GM21619 (cell line): ENCODE results near the gene SFTPB.
A peak's percentile ranks its signal among the peaks of the same experiment; 100 is the strongest.
"Not testable (repeated sequence)": the region's sequence is repeated elsewhere in the genome, so short reads cannot be mapped to it uniquely, and the experiment has no call there.

Source experiments
- ATAC-seq: cut with Tn5 transposase; IDR thresholded peaks from one replicate; pipeline ENCODE4 v1.9.1; 2021; ENCODE audit not compliant: unreplicated experiment

The SFTPB gene

GRCh38 chr2:85678794-85679672, 11.0 kb upstream of the SFTPB start:
- ATAC-seq: peak; percentile 83

- ATAC-seq: no peak
Measured at GRCh38 chr2:85678377-85678776, 10.4 kb upstream of the SFTPB start.

GRCh38 chr2:85675866-85676548, 8.0 kb upstream of the SFTPB start:
- ATAC-seq: no peak

- no peak for ATAC-seq
Measured at GRCh38 chr2:85675427-85675826, 7.4 kb upstream of the SFTPB start.

GRCh38 chr2:85674417-85674816, 6.4 kb upstream of the SFTPB start:
- ATAC-seq: no peak

- no peak for ATAC-seq
Measured at GRCh38 chr2:85673716-85674375, 5.8 kb upstream of the SFTPB start.

- no peak for ATAC-seq
Measured at GRCh38 chr2:85672456-85672855, 4.5 kb upstream of the SFTPB start.

GRCh38 chr2:85670416-85670815, 2.4 kb upstream of the SFTPB start:
- ATAC-seq: not testable (repeated sequence)

- ATAC-seq: peak; percentile 84
Measured at GRCh38 chr2:85669549-85669948, 1.6 kb upstream of the SFTPB start.

GRCh38 chr2:85668857-85669142, 801 bp upstream of the SFTPB start:
- ATAC-seq: no peak

GRCh38 chr2:85667561-85668008, 414 bp downstream of the SFTPB start:
- ATAC-seq: no peak

GRCh38 chr2:85666435-85667316, 1.3 kb downstream of the SFTPB start:
- ATAC-seq: no peak

- no peak for ATAC-seq
Measured at GRCh38 chr2:85666016-85666415, 2.0 kb downstream of the SFTPB start.

- no peak for ATAC-seq
Measured at GRCh38 chr2:85665264-85665937, 2.6 kb downstream of the SFTPB start.

GRCh38 chr2:85663594-85664565, 4.1 kb downstream of the SFTPB start:
- no peak for ATAC-seq

GRCh38 chr2:85662899-85663593, 5.0 kb downstream of the SFTPB start:
- ATAC-seq: no peak

GRCh38 chr2:85661139-85661858, 6.7 kb downstream of the SFTPB start:
- no peak for ATAC-seq

GRCh38 chr2:85660725-85661124, 7.3 kb downstream of the SFTPB start:
- no peak for ATAC-seq
